BLaER1 treated with 17β-estradiol and CSF1 and Interleukin-3, amounts not matched to agents 10 nM and 100 nM (cell line): ENCODE data around the gene PHACTR3.
A peak's percentile ranks its signal among the peaks of the same experiment; 100 is the strongest.

Source experiments
- H3K27ac ChIP-seq, 11 experiments: shearing (Covaris generic); formaldehyde crosslinking; 2 replicates each; pipeline ENCODE4 v1.8.1; 2022
- H3K27me3 ChIP-seq, 11 experiments: shearing (Covaris generic); formaldehyde crosslinking; 2 replicates each; pipeline ENCODE4 v1.8.1; 2022
- H3K36me3 ChIP-seq, 11 experiments: shearing (Covaris generic); formaldehyde crosslinking; 2 replicates each; pipeline ENCODE4 v1.8.1; 2022
- H3K4me1 ChIP-seq, 10 experiments: shearing (Covaris generic); formaldehyde crosslinking; 2 replicates each; pipeline ENCODE4 v1.8.1; 2022
- H3K4me2 ChIP-seq, 11 experiments: shearing (Covaris generic); formaldehyde crosslinking; 2 replicates each; pipeline ENCODE4 v1.8.1; 2022
- H3K4me3 ChIP-seq, 10 experiments: shearing (Covaris generic); formaldehyde crosslinking; 2 replicates each; pipeline ENCODE4 v1.8.1; 2022
- H3K9ac ChIP-seq, 11 experiments: shearing (Covaris generic); formaldehyde crosslinking; 2 replicates each; pipeline ENCODE4 v1.8.1; 2022
- H3K9me3 ChIP-seq, 11 experiments: shearing (Covaris generic); formaldehyde crosslinking; replicated peaks in 1 of 11; 2 replicates each; pipeline ENCODE4 v1.8.1; 2022
- H4K20me1 ChIP-seq, 11 experiments: shearing (Covaris generic); formaldehyde crosslinking; 2 replicates each; pipeline ENCODE4 v1.8.1; 2022
- Cebpa-rat ChIP-seq, 11 experiments: shearing (Covaris generic); IDR thresholded peaks; 2 replicates each; pipeline ENCODE4 v1.8.1; 2022

PHACTR3 gene

DNA sequence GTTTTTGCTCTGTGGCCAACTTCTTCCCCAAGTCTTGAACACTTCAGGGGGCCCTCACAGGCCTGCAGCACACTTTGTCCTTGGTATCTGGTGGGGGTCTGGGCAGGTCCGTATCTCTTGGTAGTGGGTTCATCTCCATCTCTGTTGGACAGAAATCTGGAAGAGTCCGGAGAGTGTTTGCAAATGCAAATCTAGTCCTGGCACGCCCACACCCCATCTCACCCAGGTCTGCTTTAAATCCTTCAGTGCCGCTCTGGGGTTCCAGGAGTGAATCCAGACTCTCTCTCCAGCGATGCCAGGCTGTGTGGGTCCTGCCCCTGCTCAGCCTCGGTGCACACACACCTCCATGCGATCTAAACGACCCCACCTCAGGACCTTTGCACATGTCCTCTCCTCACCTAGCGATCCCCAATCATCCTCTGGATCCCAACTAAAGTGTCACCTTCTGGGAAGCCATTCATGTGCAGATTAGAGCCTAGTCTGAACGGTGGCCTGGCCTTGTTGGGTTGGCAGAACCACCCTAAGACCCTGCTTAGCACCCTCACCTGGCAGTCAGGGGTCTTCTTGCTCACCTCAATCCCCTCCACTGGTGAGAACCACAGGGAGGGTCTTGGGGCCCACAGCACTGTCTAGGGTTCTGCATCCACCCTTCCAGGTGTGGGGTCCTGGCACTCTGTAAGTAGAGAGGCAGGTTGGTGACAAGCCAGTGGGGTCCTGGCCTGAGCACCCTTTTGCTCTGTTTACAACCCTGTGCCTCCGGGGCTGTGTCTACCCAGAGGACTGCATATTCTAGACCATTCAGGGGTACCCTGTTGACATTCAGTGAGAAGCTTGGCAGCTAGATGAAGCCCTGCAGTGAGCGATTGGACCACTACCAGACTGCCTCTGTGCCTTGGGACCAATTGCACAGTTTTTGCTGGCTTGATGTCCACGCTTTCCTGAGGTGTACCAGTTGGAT is 228.3 kb downstream of the PHACTR3 start:
- TF ChIP-seq Cebpa-rat (IDR thresholded peaks at IDR 0.05): no peak
- H4K20me1 ChIP-seq: peaks cover 0 to 100% (median 77%) of the 10 kb centered on the region in 11 experiments; a peak in 16 of 22 replicates
- no peaks in the 10 kb centered on the region for H3K27me3 ChIP-seq
- H3K9ac ChIP-seq: no peak overlapping the region
- H3K4me1 ChIP-seq: peaks cover 45 to 100% (median 92%) of the 10 kb centered on the region in 10 experiments
- peak overlapping the region in 6 of 11 experiments; percentile 1 to 75 (median 68); a peak in 8 of 22 replicates for H3K4me2 ChIP-seq
- no peak overlapping the region for H3K4me3 ChIP-seq
- H3K36me3 ChIP-seq: peaks cover 0 to 90% (median 48%) of the 10 kb centered on the region in 11 experiments; a peak in 15 of 22 replicates
- H3K9me3 ChIP-seq: no peaks in the 10 kb centered on the region
- H3K27ac ChIP-seq: no peak overlapping the region

DNA sequence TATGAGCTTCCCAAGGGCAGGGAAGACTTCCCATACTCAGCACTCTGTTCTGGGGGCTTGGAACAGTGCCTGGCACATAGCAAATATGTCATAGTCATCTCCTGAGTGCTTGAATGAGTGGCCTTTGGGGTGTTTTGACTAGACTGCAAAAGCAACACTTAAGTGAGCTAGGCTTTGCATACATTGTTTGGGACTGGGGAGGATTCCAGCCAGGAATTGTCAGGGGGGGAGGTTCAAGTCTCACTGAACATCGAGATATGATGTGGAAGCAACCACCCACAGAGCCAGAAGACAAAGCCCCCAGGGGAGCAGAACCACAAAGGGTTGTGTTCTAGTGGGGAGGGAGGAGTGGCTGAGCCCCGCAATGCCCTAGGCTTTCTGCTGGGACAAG is 230.7 kb downstream of the PHACTR3 start:
- TF ChIP-seq Cebpa-rat (IDR thresholded peaks at IDR 0.05): no peak
- H3K36me3 ChIP-seq: peaks cover 0 to 90% (median 53%) of the 10 kb centered on the region in 11 experiments; a peak in 14 of 22 replicates
- H3K4me1 ChIP-seq: peaks cover 44 to 88% (median 79%) of the 10 kb centered on the region in 10 experiments

DNA sequence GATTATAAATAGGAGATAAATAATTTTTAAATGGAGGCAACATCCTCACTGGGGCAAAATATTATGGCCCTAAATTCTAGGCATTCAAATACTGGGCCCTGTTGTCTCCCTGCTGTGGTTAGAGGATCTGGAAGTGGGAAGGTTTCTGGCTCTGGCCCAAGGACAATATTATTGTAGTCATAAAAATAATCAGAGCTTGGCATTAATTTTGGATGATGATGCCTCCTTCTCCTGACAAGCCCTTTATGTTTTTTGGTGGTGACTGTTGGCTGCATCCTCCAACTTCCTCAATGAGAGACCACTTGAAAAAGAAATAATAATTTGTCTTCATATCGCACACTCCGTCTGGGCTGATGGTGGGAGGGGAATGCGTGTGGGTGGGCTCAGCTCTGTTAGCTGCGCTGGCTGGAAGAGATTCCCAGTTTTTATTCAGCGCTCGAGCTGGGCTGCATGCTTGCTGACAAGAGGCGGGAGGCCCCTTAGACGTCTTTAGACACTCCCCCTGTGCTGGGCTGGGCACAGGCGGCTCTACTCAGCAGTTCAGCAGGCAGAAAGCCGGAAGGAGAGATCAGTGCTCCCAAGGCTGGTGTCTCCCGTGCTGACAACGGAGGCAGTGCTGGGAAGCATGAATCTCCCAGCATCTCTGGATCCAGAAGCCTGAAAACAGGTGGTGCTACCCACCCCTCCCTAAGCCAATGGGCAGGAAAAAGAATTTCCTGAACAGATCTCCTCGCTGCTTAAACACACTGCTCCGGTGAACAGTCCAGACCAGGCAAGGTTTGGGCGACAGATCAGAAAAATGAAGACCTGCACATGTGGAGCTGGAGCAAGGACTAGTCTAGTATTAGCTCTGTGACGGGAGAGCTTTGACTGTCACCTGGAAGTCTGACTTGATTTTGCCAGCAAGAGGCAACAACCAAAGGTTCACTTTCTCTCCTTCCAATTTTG is 231.4 kb downstream of the PHACTR3 start:
- no peak for TF ChIP-seq Cebpa-rat (IDR thresholded peaks at IDR 0.05)
- peak overlapping the region in 7 of 10 experiments; percentile 18 to 64 (median 40); a peak in 12 of 20 replicates for H3K4me3 ChIP-seq
- H4K20me1 ChIP-seq: peaks cover 0 to 98% (median 46%) of the 10 kb centered on the region in 11 experiments; a peak in 15 of 22 replicates
- H3K9me3 ChIP-seq: no peaks in the 10 kb centered on the region
- H3K4me2 ChIP-seq: peak overlapping the region; percentile 66 to 94 (median 79)
- peak overlapping the region in 10 of 11 experiments; percentile 7 to 63 (median 28); a peak in 15 of 22 replicates for H3K9ac ChIP-seq
- peaks cover 0 to 90% (median 58%) of the 10 kb centered on the region in 11 experiments; a peak in 14 of 22 replicates for H3K36me3 ChIP-seq
- H3K27me3 ChIP-seq: no peaks in the 10 kb centered on the region
- peak overlapping the region in 8 of 11 experiments; percentile 15 to 60 (median 29); a peak in 12 of 22 replicates for H3K27ac ChIP-seq
- peaks cover 42 to 81% (median 73%) of the 10 kb centered on the region in 10 experiments for H3K4me1 ChIP-seq

More for the DNA sequence above, 230.7 kb downstream of the PHACTR3 start:
- peak overlapping the region in 2 of 11 experiments; percentile 7 to 23; a peak in 1 of 22 replicates for H3K9ac ChIP-seq
- H3K9me3 ChIP-seq: no peaks in the 10 kb centered on the region
- H3K4me2 ChIP-seq: peak overlapping the region; percentile 66 to 94 (median 79); a peak in 21 of 22 replicates
- H4K20me1 ChIP-seq: peaks cover 0 to 100% (median 53%) of the 10 kb centered on the region in 11 experiments; a peak in 16 of 22 replicates
- H3K4me3 ChIP-seq: no peak overlapping the region; a peak in 1 of 20 replicates
- H3K27ac ChIP-seq: peak overlapping the region in 2 of 11 experiments; percentile 26 to 60; a peak in 2 of 22 replicates
- H3K27me3 ChIP-seq: no peaks in the 10 kb centered on the region

DNA sequence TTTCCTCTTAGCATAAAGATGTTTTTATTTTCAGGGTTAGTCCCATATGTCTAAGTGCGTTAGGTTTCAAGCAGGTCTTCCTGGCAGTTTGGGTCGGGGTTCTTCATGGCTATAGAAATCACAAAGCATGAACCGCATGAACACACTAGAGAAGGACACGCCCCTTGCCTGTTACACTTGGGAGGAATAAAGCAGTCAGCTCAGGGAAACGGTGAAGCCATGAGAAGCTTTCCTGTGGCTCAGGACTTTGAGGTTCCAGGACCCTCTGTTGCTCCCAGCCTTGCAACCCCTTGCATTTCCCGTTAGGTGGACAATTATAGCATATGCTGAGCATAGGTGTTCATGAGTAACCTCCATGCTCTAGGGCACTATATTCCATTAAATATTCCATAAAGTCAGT is 232.4 kb downstream of the PHACTR3 start:
- no peak for TF ChIP-seq Cebpa-rat (IDR thresholded peaks at IDR 0.05)

DNA sequence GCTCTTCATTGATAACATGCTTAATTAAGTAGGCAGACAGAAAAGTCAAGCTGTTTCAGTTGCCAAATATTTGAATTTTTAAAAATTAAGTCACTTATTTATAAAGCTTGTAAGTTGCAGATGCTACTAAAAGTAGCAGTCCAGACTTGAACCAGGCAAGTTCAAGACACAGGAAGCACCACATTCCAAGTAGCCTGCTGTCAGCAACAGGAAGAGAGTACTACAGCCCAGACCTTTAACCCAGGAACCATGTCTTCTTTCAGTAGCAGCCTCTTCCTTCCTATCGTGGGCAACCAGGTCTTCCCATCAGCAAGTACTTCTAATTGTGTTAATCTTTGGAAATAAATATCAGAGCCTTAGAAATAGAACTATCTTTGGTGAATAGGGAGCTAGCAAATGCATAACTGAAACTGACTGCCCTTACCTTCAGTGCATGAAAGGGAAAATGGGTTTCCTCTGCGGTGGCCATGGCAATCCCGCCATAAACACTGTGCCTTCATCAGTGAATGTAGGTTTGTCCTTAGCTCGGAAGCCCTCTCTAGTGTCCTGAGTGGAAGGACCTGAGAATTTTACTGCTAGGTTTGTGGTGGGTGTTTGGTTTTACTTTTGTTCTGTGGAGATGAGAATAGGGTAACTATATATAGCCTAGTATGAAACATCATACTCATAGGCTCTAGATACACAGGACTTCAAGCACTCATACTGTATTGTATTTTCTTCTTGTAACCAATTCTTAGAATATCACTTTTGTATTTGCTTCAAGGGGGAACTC is 233.5 kb downstream of the PHACTR3 start:
- TF ChIP-seq Cebpa-rat (IDR thresholded peaks at IDR 0.05): no peak
- Histone ChIP-seq H3K27ac (peak overlapping the region in 1 of 11 experiments; percentile 10; a peak in 1 of 22 replicates), H3K9ac (no peak overlapping the region), H3K4me1 (peaks cover 31 to 60% (median 53%) of the 10 kb centered on the region in 10 experiments), H3K9me3 (no peaks in the 10 kb centered on the region), H4K20me1 (peaks cover 0 to 77% (median 26%) of the 10 kb centered on the region in 11 experiments; a peak in 14 of 22 replicates), H3K4me3 (no peak overlapping the region), H3K4me2 (peak overlapping the region in 9 of 11 experiments; percentile 12 to 92 (median 24); a peak in 14 of 22 replicates), H3K27me3 (no peaks in the 10 kb centered on the region), H3K36me3 (peaks cover 0 to 91% (median 61%) of the 10 kb centered on the region in 11 experiments; a peak in 15 of 22 replicates)

More for the DNA sequence above, 232.4 kb downstream of the PHACTR3 start:
- Histone ChIP-seq H4K20me1 (peaks cover 0 to 87% (median 36%) of the 10 kb centered on the region in 11 experiments; a peak in 15 of 22 replicates), H3K27ac (no peak overlapping the region), H3K9ac (peak overlapping the region in 1 of 11 experiments; percentile 21; a peak in 1 of 22 replicates), H3K27me3 (no peaks in the 10 kb centered on the region), H3K4me1 (peaks cover 33 to 70% (median 62%) of the 10 kb centered on the region in 10 experiments), H3K36me3 (peaks cover 0 to 91% (median 61%) of the 10 kb centered on the region in 11 experiments; a peak in 15 of 22 replicates), H3K4me3 (no peak overlapping the region; a peak in 1 of 20 replicates), H3K4me2 (peak overlapping the region; percentile 66 to 94 (median 79)), H3K9me3 (no peaks in the 10 kb centered on the region)

DNA sequence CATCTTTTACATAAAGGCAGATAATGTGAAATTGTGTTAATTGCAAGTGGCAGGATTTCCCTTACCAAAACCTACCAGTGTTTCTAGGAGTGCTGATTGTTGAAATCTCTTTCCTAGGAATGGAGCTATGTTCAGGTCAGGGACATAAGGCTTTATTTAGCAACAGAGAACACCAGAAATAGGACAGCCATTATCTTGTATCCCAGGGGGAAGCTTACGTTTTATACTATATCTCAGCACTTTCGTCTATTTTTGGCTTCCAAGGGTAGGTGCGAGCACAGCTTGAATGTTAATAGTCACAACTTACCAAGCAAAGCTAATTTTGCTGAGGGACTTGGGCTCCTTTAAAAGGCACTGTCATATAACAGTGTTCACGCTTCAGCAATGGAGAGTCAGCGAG is 235.1 kb downstream of the PHACTR3 start:
- TF ChIP-seq Cebpa-rat (IDR thresholded peaks at IDR 0.05): no peak
- Histone ChIP-seq H3K4me2 (no peak overlapping the region), H3K36me3 (peaks cover 0 to 91% (median 61%) of the 10 kb centered on the region in 11 experiments; a peak in 15 of 22 replicates), H3K27me3 (no peaks in the 10 kb centered on the region), H3K4me1 (peaks cover 31 to 44% (median 37%) of the 10 kb centered on the region in 10 experiments), H4K20me1 (peaks cover 0 to 61% (median 11%) of the 10 kb centered on the region in 11 experiments; a peak in 13 of 22 replicates), H3K9ac (no peak overlapping the region), H3K27ac (no peak overlapping the region), H3K4me3 (no peak overlapping the region), H3K9me3 (no peaks in the 10 kb centered on the region)

DNA sequence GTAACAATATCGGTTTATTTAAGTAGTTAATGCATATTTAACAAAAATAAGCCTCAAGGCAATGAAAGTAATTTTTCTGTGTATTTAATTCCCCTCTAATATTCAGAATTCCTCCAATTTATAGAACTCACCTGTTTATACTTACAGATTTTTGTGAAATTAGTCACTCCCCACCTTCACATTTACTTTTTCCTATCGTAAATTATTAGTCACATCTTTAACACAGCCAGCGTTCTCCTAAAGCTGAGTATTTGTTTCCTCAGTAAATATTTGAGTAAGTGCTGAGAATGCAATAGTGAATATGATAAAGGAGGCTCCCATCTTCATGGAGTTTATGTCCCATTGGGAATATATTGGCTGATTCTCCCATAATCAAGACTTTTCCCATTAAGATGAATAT is 241.1 kb downstream of the PHACTR3 start:
- Histone ChIP-seq H3K4me1 (no peaks in the 10 kb centered on the region), H3K9ac (no peak overlapping the region), H3K27ac (no peak overlapping the region), H3K4me3 (no peak overlapping the region), H4K20me1 (peaks cover 0 to 13% (median 0%) of the 10 kb centered on the region in 11 experiments; a peak in 2 of 22 replicates), H3K4me2 (no peak overlapping the region), H3K27me3 (no peaks in the 10 kb centered on the region), H3K36me3 (peaks cover 0 to 96% (median 85%) of the 10 kb centered on the region in 11 experiments; a peak in 16 of 22 replicates), H3K9me3 (no peaks in the 10 kb centered on the region)
- no peak for TF ChIP-seq Cebpa-rat (IDR thresholded peaks at IDR 0.05)
